Measurements from ENCODE around the gene ADAM29. TPM values are rescaled to one million over a fixed set of nuclear protein-coding genes. Genes with fewer than 3 reads are reported as not detected.

ADAM29 gene
- total and polyA plus RNA-seq, 2 of the 8 experiments (the other 6 are each of a cell fraction or from before 2014, with no cell fraction given): 0.03 TPM; not detected in 1

GRCh38 chr4:174912919-174913543 is 5.1 kb upstream of the ADAM29 start (continued):
- TF ChIP-seq BRCA1 (IDR thresholded peaks at IDR 0.05; ENCODE audit: low read depth, low read length): no peak
- TF ChIP-seq, protein P1, sequence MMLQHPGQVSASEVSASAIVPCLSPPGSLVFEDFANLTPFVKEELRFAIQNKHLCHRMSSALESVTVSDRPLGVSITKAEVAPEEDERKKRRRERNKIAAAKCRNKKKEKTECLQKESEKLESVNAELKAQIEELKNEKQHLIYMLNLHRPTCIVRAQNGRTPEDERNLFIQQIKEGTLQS (IDR thresholded peaks at IDR 0.05; ENCODE audit: insufficient read depth, low read depth, low read length): no peak
- no peak for TF ChIP-seq SIN3A (conservative IDR thresholded peaks at IDR 0.05 in 1 of 2, IDR thresholded peaks at IDR 0.05 in 1 of 2; ENCODE audit: low read depth in 1 of 2, low read length in 2 of 2)
- no peak for TF ChIP-seq EP300 (IDR thresholded peaks at IDR 0.05; ENCODE audit: borderline replicate concordance in 1 of 2, low read depth in 2 of 2, low read length in 2 of 2)
- no peak for TF ChIP-seq CREB1 (IDR thresholded peaks at IDR 0.05)
- no peak for TF ChIP-seq POLR2AphosphoS5 (IDR thresholded peaks at IDR 0.05; ENCODE audit: low read depth, low read length)
- no peak for TF ChIP-seq SP1 (IDR thresholded peaks at IDR 0.05; ENCODE audit: low read depth, low read length)
- TF ChIP-seq, protein P2, sequence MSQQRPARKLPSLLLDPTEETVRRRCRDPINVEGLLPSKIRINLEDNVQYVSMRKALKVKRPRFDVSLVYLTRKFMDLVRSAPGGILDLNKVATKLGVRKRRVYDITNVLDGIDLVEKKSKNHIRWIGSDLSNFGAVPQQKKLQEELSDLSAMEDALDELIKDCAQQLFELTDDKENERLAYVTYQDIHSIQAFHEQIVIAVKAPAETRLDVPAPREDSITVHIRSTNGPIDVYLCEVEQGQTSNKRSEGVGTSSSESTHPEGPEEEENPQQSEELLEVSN (IDR thresholded peaks at IDR 0.05): no peak
- TF ChIP-seq KDM4A (IDR thresholded peaks at IDR 0.05; ENCODE audit: low read depth, low read length, severe bottlenecking): no peak

All from H1 (cell line).